LNCaP clone FGC (cell line): ENCODE measurements around the gene CMTM2.

ENCODE experiments used
- DNase-seq: peaks from one replicate; pipeline ENCODE4 v3.0.0-alpha.2; 2011; ENCODE audit warnings: low read depth
- H3K4me3 ChIP-seq: 2 replicates; pipeline ENCODE4 v1.5.1; 2011; ENCODE audit warnings: mild to moderate bottlenecking, low read depth, low read length, control low read depth
- TF ChIP-seq, protein P1 (sequence below): IDR thresholded peaks from 2 replicates; pipeline ENCODE4 v1.5.1; 2012; ENCODE audit warnings: mild to moderate bottlenecking; ENCODE audit not compliant: control insufficient read depth, insufficient read depth; ENCODE audit errors: extremely low read depth

CMTM2 gene, protein sequence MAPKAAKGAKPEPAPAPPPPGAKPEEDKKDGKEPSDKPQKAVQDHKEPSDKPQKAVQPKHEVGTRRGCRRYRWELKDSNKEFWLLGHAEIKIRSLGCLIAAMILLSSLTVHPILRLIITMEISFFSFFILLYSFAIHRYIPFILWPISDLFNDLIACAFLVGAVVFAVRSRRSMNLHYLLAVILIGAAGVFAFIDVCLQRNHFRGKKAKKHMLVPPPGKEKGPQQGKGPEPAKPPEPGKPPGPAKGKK

DNA sequence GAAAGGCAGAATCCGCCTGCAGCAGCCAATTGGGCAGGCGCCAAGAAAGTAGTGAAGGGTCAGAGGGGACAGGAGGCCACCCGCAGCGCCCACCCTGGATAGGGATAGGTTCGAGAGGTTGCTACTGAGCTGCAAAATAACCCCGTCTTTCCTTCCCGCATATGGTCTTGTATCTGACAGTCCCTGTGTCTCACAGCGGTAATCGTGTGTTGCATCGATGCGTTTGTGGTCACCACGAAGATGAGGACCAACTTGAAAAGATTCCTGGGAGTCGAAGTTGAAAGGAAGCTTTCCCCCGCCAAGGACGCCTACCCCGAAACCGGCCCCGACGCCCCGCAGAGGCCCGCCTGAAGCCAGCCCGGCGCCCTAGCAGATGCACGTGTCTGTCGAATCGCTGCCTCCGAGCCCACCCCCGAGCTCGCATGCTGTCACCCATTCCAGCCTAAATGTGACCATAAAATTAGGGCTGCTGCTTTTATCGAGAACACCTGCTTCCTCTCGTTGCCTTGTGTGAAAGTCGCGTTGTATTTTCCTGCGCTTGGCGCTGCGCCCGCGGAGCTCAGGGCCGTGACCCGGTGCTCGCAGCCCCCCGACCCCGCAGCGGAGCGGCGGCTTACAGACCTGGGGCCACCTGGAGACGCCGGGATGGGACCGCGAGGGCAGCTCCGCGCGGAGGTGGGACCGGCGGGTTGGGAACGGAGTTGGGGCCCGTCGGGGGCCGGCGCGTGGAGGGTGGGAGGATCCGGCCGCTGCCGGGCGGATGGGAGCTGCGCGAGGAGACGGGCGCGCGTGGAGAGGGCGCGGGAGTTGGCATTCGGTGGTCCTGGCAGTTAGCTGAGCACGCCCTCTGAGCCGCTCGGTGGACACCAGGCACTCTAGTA is at the start of gene CMTM2:
TSS of gene CMTM2 (plus strand) at position 813 of the 881 bp plus-strand sequence. CDS start 145 bp downstream, outside the sequence.
- TF ChIP-seq, protein P1, sequence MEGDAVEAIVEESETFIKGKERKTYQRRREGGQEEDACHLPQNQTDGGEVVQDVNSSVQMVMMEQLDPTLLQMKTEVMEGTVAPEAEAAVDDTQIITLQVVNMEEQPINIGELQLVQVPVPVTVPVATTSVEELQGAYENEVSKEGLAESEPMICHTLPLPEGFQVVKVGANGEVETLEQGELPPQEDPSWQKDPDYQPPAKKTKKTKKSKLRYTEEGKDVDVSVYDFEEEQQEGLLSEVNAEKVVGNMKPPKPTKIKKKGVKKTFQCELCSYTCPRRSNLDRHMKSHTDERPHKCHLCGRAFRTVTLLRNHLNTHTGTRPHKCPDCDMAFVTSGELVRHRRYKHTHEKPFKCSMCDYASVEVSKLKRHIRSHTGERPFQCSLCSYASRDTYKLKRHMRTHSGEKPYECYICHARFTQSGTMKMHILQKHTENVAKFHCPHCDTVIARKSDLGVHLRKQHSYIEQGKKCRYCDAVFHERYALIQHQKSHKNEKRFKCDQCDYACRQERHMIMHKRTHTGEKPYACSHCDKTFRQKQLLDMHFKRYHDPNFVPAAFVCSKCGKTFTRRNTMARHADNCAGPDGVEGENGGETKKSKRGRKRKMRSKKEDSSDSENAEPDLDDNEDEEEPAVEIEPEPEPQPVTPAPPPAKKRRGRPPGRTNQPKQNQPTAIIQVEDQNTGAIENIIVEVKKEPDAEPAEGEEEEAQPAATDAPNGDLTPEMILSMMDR = no peak
- DNase-seq = no peak
- H3K4me3 ChIP-seq = no peak within 1 kb of the TSS

DNA sequence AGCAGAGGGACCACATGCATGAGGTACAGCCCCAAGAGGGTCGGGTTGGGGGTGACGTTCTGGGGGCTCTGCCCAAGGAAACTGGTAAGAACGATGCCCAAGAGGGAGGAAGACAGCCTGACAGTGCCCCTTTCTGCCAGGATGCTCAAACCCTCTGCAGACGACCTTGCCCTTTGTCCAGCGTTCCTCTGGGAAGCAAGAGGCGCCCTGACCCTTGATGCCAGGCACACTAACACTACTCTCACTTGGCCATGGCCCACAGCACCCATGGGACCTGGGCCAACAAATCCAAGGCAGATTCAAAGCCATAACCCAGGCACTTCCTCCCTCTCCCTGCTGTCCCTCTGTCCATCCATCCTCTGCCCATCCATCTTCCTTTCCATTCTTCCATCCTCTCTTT is 49.8 kb upstream of the CMTM2 start:
- TF ChIP-seq, protein P1 = no peak
- DNase-seq = no peak
- H3K4me3 ChIP-seq = no peak overlapping the region

DNA sequence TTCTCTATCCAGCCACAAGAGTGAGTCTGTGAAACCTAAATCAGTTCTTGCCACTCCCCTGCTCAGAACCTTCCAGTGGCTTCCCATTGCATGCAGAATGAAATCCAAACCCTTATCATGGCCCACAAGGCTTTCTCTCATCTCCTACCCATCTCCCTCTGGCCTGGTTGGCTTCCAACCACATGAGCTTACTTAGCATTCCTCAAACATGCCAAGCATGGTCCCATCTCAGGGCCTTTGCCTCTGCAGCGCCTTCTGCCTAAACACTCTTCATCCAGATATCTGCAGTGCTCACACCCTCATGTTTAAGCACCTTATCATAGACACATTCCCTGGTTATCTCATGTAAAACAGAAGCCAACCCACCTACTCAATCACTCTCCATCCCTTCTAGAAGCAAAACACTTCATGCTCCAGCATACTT is 44.9 kb upstream of the CMTM2 start:
- DNase-seq = no peak
- TF ChIP-seq, protein P1 = no peak
- H3K4me3 ChIP-seq = no peak overlapping the region

DNA sequence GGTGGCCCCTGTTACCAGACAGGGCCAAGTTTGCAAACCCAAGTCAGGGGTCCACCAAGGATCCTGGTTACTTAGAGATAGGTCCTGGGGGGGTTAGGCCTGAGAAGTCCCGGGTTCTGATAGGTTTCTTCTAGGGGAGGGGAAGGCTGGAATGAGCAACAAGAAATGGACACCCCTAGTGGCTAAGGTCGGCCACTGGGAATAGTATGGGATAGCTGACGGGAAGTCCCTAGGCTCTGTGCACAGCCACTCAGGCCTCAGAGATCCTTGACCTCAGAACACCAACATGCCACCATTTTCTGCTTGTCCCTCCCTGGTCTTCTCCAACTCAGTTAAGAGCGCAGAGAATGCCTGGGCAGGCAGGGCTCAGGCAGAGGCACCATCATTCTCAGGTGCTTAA is 42.7 kb upstream of the CMTM2 start:
- DNase-seq = no peak
- no peak overlapping the region for H3K4me3 ChIP-seq
- TF ChIP-seq, protein P1 = no peak

DNA sequence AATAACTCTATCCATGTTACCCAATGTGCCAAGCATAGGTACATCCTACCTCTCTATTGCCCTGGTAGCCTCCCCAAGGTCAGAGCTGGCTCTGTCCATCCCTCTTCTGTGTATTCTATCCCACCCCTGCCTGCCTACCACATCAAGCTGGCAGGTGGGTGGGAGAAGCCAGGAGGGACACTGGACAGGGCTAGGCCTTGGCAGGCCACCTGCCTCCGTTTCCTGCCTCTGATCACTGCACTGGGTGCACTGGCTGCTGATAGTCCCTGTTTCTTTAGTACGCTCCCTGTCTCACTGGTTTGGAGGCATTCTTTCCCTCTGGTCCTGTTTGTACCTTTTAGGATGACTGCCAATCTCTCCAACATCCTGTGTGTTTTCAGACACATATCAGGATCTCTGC is 42.0 kb upstream of the CMTM2 start:
- no peak overlapping the region for H3K4me3 ChIP-seq
- no peak for DNase-seq
- TF ChIP-seq, protein P1 = no peak

DNA sequence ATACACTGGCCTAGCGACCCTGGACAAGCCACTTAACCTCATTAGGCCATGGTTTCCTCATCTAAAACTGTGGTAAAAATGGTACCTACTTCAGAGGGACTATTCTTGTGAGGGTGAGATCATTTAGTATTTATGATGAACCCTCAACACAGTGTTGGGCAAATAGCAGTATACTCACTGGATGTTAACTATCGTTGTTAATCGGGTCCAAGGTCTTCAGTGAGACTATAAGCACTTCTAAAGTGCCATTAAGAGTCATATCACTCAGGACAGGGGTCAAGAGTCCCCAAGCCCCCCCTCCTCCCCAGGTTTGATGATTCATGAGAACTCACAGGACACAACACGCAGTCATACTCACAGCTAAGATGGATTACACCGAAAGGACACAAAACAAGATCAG is 40.4 kb upstream of the CMTM2 start:
- no peak overlapping the region for H3K4me3 ChIP-seq
- TF ChIP-seq, protein P1 = no peak
- no peak for DNase-seq
